Vagina (tissue), 2 donors: ENCODE measurements around the gene GMCL1. TPM values are rescaled to one million over a fixed set of nuclear protein-coding genes. Genes with fewer than 3 reads are reported as not detected.

Experiments used
- DNase-seq, 2 donors: peaks; one replicate each; pipeline ENCODE4 v3.0.0-alpha.2; 2017; ENCODE audit errors: extremely low spot score in 2 of 2
- H3K27ac ChIP-seq: fragments of 200-600 bp; sonication (generic); one replicate; pipeline ENCODE4 v1.5.1; 2019
- H3K27me3 ChIP-seq: fragments of 200-600 bp; sonication (generic); one replicate; pipeline ENCODE4 v1.5.1; 2019
- H3K36me3 ChIP-seq, 2 donors: fragments of 200-600 bp; sonication (generic); one replicate each; pipeline ENCODE4 v1.5.1; 2017 to 2019
- H3K4me1 ChIP-seq: fragments of 200-600 bp; sonication (generic); one replicate; pipeline ENCODE4 v1.5.1; 2019
- H3K4me3 ChIP-seq, 2 donors: fragments of 200-600 bp; sonication (generic); 1 replicate in 1 of 2; 2 replicates in 1 of 2; pipeline ENCODE4 v1.5.1; 2016 to 2019
- H3K9me3 ChIP-seq: fragments of 200-600 bp; sonication (generic); one replicate; pipeline ENCODE4 v1.5.1; 2019
- POLR2A ChIP-seq, 2 donors: fragments of 450-650 bp; IDR thresholded peaks; one replicate each; pipeline ENCODE4 v1.6.1; 2017; ENCODE audit warnings: antibody characterized with exemption in 2 of 2, mild to moderate bottlenecking in 2 of 2, moderate library complexity in 2 of 2
- POLR2AphosphoS5 ChIP-seq, 2 donors: sonication (generic); formaldehyde crosslinking; IDR thresholded peaks; one replicate each; pipeline ENCODE4 v1.9.0; 2017; ENCODE audit warnings: antibody characterized with exemption in 2 of 2, mild to moderate bottlenecking in 2 of 2, low read depth in 1 of 2; ENCODE audit not compliant: insufficient read depth in 1 of 2
- intact Hi-C: fragments of 100-400 bp; cut with DNase I; formaldehyde crosslinking; loops from one replicate; pipeline ENCODE4 v1.15.1; 2023
- total RNA-seq: library from RNA; depleted of rRNA; stranded (reverse); fragments of >200 nt; gene quantifications from one replicate; pipeline ENCODE4 v1.2.3, GENCODE V29; 2016
- TF ChIP-seq, protein P1 (sequence below), 3 experiments: fragments of 450-650 bp in 2 of 3; fragments of 200-600 bp in 1 of 3; sonication (generic) in 1 of 3; IDR thresholded peaks; one replicate each; pipeline ENCODE4 v1.5.1; 2017 to 2019; ENCODE audit warnings: antibody characterized with exemption in 3 of 3, mild to moderate bottlenecking in 2 of 3, moderate library complexity in 2 of 3

GMCL1 gene
- total RNA-seq, 1 donor from 2014 or later: 13.0 TPM

DNA sequence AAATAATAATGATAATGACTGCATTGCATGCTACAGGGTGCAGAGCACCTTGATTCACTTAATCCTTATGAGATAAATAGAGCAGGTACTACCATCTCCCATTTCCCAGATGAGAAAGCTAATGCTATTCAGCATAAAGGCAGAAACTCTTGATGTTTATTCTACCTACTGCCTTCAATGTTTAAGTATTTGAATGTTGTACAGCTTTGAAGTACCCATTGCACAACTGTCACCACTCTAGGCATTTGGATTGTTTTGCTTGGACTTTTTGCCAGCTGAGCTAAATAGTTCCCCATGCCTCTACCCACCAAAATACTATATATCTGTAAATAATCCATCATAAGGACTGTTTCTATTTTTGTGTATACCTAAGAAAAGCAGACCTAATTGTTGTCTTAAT lies 77.8 kb downstream of the GMCL1 start:
- intact Hi-C loops: no loop called here
- no peak overlapping the region for H3K4me3 ChIP-seq
- H3K9me3 ChIP-seq: no peaks in the 10 kb centered on the region
- H3K36me3 ChIP-seq: peaks cover 0 to 51% of the 10 kb centered on the region in 2 donors
- H3K27ac ChIP-seq: no peak overlapping the region
- no peaks in the 10 kb centered on the region for H3K4me1 ChIP-seq
- no peak for DNase-seq
- no peaks in the 10 kb centered on the region for H3K27me3 ChIP-seq
- TF ChIP-seq, protein P1, sequence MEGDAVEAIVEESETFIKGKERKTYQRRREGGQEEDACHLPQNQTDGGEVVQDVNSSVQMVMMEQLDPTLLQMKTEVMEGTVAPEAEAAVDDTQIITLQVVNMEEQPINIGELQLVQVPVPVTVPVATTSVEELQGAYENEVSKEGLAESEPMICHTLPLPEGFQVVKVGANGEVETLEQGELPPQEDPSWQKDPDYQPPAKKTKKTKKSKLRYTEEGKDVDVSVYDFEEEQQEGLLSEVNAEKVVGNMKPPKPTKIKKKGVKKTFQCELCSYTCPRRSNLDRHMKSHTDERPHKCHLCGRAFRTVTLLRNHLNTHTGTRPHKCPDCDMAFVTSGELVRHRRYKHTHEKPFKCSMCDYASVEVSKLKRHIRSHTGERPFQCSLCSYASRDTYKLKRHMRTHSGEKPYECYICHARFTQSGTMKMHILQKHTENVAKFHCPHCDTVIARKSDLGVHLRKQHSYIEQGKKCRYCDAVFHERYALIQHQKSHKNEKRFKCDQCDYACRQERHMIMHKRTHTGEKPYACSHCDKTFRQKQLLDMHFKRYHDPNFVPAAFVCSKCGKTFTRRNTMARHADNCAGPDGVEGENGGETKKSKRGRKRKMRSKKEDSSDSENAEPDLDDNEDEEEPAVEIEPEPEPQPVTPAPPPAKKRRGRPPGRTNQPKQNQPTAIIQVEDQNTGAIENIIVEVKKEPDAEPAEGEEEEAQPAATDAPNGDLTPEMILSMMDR (IDR thresholded peaks at IDR 0.05): no peak
- TF ChIP-seq POLR2AphosphoS5 (IDR thresholded peaks at IDR 0.05; ENCODE audit: insufficient read depth in 1 of 2, low read depth in 1 of 2): no peak
- TF ChIP-seq POLR2A (IDR thresholded peaks at IDR 0.05): no peak

DNA sequence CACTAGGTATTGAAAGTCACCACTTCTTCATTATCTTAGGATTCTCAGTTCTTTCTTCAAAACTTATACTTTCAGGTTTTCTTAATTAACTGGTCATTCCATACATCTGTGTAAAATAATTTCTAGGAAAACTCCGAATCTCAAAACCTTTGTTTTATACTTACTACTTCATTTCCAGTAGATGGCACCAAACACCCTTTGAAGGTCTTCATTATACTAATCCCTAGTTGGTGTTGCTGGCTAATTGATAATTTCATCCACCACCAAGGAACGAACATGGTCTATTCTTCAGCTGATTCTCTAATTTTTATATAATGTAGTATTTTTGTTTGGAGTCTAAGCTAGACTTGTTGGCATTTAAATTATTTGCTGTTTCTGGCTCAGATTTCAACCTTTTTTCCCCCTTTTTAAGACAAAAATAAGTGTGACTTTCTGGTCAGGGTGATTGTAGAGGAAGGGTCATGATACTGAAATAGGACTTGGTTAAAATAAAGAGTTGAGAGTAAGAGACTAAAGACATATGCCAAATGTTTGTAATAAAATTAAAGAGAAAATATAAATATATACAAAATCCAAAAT lies 82.6 kb downstream of the GMCL1 start:
- no peak for DNase-seq
- H3K27ac ChIP-seq: peak overlapping the region; percentile 99
- peaks cover 23% of the 10 kb centered on the region for H3K4me1 ChIP-seq
- TF ChIP-seq, protein P1 (IDR thresholded peaks at IDR 0.05): peak; percentile 24 to 67 (median 56)
- TF ChIP-seq POLR2A (IDR thresholded peaks at IDR 0.05) (no peak), POLR2AphosphoS5 (IDR thresholded peaks at IDR 0.05; ENCODE audit: insufficient read depth in 1 of 2, low read depth in 1 of 2) (peak in 1 of 2 donors; percentile 89)
- intact Hi-C loops: loop anchor here (5.0 kb wide), 1 partner anchor 175 kb away; the partner anchor contains the start of gene PCBP1
- H3K36me3 ChIP-seq: peaks cover 0 to 35% of the 10 kb centered on the region in 2 donors
- no peak overlapping the region for H3K4me3 ChIP-seq
- no peaks in the 10 kb centered on the region for H3K9me3 ChIP-seq
- no peaks in the 10 kb centered on the region for H3K27me3 ChIP-seq

DNA sequence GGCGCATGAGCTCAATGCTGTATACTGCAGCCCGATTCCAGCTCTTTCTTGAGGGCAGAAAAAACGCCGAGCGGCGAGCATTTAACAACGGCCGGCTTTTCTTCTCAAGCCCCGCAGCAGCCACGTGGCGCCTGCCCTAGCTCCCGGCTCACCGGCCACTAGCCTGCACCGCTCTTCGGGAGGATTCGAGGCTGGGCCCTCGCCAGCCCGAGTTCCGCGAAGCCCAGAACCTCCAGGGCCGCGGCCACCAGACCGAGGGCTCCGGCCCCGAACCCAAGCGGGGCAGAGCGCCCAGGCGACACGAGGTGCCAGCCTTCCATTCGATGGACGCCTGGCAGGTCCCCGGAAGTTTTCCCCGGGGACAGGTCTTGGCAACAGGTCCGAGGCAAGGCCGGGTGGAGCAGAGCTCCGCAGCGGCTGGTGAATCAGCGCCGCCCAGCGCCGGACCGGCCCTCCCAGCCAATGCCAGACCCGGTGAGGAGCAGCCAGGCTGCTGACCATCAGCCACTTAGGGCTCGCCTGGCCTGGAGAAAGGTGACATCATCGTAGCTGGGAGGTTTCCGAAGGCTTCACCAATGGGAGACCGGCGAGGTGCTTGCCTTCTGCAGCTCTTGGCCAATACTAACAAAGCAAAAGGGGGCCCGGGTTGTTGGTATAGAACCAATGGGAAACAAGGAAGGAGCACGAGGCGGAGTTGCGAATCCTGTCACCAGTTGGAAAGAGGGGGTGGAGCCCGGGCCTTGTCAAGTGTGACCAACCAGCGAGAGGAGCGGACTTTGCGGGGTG lies 84.9 kb downstream of the GMCL1 start:
- intact Hi-C loops: loop anchor here (1.0 to 5.0 kb wide), 2 partner anchors 173 to 228 kb away; partner anchors contain the start of gene PCBP1
- TF ChIP-seq POLR2A (IDR thresholded peaks at IDR 0.05) (peak; percentile 70 to 95), POLR2AphosphoS5 (IDR thresholded peaks at IDR 0.05; ENCODE audit: insufficient read depth in 1 of 2, low read depth in 1 of 2) (peak; percentile 92 to 99)
- TF ChIP-seq, protein P1 (IDR thresholded peaks at IDR 0.05): peak in 1 of 3 experiments; percentile 13

DNA sequence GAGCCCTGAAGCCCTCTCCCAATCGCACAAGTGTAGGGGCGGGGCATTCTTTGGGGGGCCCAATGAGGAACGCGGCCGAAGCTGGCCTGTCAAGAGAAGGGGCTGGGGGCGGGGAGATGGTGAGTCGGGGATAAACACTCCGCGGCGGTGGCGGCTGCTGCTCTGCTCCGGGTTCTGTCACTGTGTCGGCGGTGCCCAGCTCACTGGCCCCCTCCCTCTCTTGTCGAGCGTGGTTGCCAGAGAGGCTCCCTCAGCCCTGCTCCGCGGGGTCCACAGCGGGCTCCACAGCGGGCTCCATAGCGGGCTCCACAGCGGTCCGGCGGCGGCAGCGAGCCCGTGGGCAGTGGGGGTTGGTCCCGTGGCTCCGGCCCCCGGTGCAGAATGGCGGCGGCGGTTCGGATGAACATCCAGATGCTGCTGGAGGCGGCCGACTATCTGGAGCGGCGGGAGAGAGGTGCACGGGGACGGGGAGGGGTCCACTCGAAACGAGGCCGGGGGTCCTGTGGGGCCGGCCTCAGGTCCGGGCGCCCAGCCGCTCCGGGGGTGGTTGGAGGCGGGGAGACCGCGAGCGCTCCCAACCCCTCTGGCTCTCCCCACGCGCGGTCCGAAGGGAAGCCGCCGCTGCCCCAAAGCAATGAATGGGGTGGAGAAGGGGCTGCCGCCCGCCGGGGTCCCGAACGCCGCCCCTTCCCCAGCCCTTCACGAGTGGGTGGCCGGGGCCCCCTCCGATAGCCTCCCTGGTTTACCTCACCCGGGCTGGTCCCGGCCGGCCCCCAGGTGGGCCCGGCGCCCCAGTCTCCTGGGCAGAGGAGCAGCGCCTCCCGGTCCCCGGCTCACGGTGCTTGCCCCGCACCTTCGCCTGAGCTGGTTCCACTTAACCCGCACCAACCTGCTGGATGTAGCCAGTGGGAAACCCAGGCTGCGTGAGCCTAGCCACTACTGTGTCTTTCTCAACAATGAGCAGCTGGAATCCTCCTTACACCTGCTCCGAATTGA lies 85.8 kb downstream of the GMCL1 start, which contains the start of gene MXD1:
TSS of gene MXD1 (plus strand) at position 160 of the 996 bp plus-strand sequence. CDS start at position 382, 222 bp downstream.
- peaks cover 28% of the 10 kb centered on the region for H3K4me1 ChIP-seq
- DNase-seq: no peak
- H3K9me3 ChIP-seq: no peaks in the 10 kb centered on the region
- peaks cover 0 to 19% of the 10 kb centered on the region in 2 donors for H3K36me3 ChIP-seq
- no peaks in the 10 kb centered on the region for H3K27me3 ChIP-seq
- TF ChIP-seq, protein P1 (IDR thresholded peaks at IDR 0.05): no peak
- TF ChIP-seq POLR2AphosphoS5 (IDR thresholded peaks at IDR 0.05; ENCODE audit: insufficient read depth in 1 of 2, low read depth in 1 of 2) (peak in 1 of 2 donors; percentile 71), POLR2A (IDR thresholded peaks at IDR 0.05) (peak; percentile 93 to 98)
- intact Hi-C loops: loop anchor here (1.0 to 5.0 kb wide), 3 partner anchors 157 to 227 kb away; partner anchors contain the start of gene PCBP1
- H3K4me3 ChIP-seq: peak within 1 kb of the TSS; percentile 85 to 93
- H3K27ac ChIP-seq: peak within 1 kb of the TSS; percentile 99

More for the DNA sequence above, 84.9 kb downstream of the GMCL1 start:
- Histone ChIP-seq H3K27ac (peak overlapping the region; percentile 99), H3K4me3 (peak overlapping the region; percentile 78 to 85), H3K27me3 (no peaks in the 10 kb centered on the region), H3K36me3 (peaks cover 0 to 20% of the 10 kb centered on the region in 2 donors), H3K4me1 (peaks cover 28% of the 10 kb centered on the region), H3K9me3 (no peaks in the 10 kb centered on the region)
- DNase-seq: peak; percentile 100
